SK-N-SH (cell line): ENCODE measurements around the gene PLCB3. TPM values are rescaled to one million over a fixed set of nuclear protein-coding genes. Genes with fewer than 3 reads are reported as not detected.
A peak's percentile ranks its signal among the peaks of the same experiment; 100 is the strongest.

ENCODE experiments used
- CTCF ChIA-PET: fragments of 300-600, 350-600 bp; formaldehyde crosslinking; extraction: SDS; loops from one replicate; lab custom pipeline; 2021; lab: Yijun Ruan, JAX
- POLR2A ChIA-PET: fragments of 350-600 bp; sonication (Branson Sonifier 250); formaldehyde crosslinking; extraction: SDS; loops from one replicate; lab custom pipeline; 2020; ENCODE audit warnings: antibody characterized with exemption, inconsistent platforms; lab: Yijun Ruan, JAX
- DNase-seq: peaks from one replicate; pipeline ENCODE4 v3.0.0; 2012
- H2AFZ ChIP-seq: fragments of 200-600 bp; sonication (generic); 2 replicates; pipeline ENCODE4 v1.8.1; 2016; ENCODE audit warnings: antibody characterized with exemption, mild to moderate bottlenecking, low read depth
- H3F3A ChIP-seq: fragments of 200-600 bp; sonication (generic); replicated peaks from 2 replicates; pipeline ENCODE3; 2016; ENCODE audit warnings: antibody characterized with exemption, mild to moderate bottlenecking; ENCODE audit not compliant: insufficient read depth
- H3K27ac ChIP-seq, 2 experiments: fragments of 200-500 bp in 1 of 2; fragments of 200-600 bp in 1 of 2; sonication (Bioruptor generic) in 1 of 2; sonication (generic), shearing (Covaris generic) in 1 of 2; 2 replicates each; pipeline versions ENCODE4 v1.5.1 to v1.6.1; 2014 to 2016; ENCODE audit warnings: low read depth in 2 of 2, inconsistent platforms in 1 of 2, low read length in 1 of 2, mild to moderate bottlenecking in 1 of 2, mixed read lengths in 1 of 2
- H3K27me3 ChIP-seq: fragments of 200-600 bp; sonication (generic), shearing (Covaris generic); 2 replicates; pipeline ENCODE4 v1.6.1; 2016; ENCODE audit warnings: mixed run types; ENCODE audit not compliant: insufficient read depth
- H3K36me3 ChIP-seq, 2 experiments: fragments of 200-500 bp in 1 of 2; fragments of 200-600 bp in 1 of 2; sonication (Bioruptor generic) in 1 of 2; sonication (generic) in 1 of 2; replicated peaks in 1 of 2; 2 replicates each; pipeline versions ENCODE3 to v1.5.1; 2014 to 2016; ENCODE audit warnings: low read length in 1 of 2, mild to moderate bottlenecking in 1 of 2; ENCODE audit not compliant: insufficient read depth in 2 of 2, control insufficient read depth in 1 of 2
- H3K4me1 ChIP-seq, 2 experiments: fragments of 200-500 bp in 1 of 2; fragments of 200-600 bp in 1 of 2; sonication (Bioruptor generic) in 1 of 2; sonication (generic), shearing (Covaris generic) in 1 of 2; 2 replicates each; pipeline versions ENCODE4 v1.5.1 to v1.6.1; 2014 to 2016; ENCODE audit warnings: low read depth in 1 of 2, low read length in 1 of 2, mixed run types in 1 of 2; ENCODE audit not compliant: insufficient read depth in 2 of 2, control insufficient read depth in 1 of 2
- H3K4me2 ChIP-seq: fragments of 200-600 bp; sonication (generic), shearing (Covaris generic); 2 replicates; pipeline ENCODE4 v1.6.1; 2017; ENCODE audit warnings: mixed run types
- H3K4me3 ChIP-seq, 2 experiments: fragments of 200-500 bp in 1 of 2; fragments of 200-600 bp in 1 of 2; sonication (Bioruptor generic) in 1 of 2; sonication (generic), shearing (Covaris generic) in 1 of 2; 2 replicates each; pipeline versions ENCODE4 v1.5.1 to v1.8.1; 2014 to 2016; ENCODE audit warnings: low read depth in 2 of 2, inconsistent platforms in 1 of 2, low read length in 1 of 2, mild to moderate bottlenecking in 1 of 2, mixed read lengths in 1 of 2, moderate library complexity in 1 of 2
- H3K79me2 ChIP-seq: fragments of 200-600 bp; sonication (generic); 2 replicates; pipeline ENCODE4 v1.8.1; 2017; ENCODE audit warnings: mild to moderate bottlenecking; ENCODE audit not compliant: insufficient read depth
- H3K9ac ChIP-seq: fragments of 200-600 bp; sonication (generic); 2 replicates; pipeline ENCODE4 v1.6.1; 2017; ENCODE audit warnings: mixed run types
- H3K9me2 ChIP-seq: fragments of 200-600 bp; sonication (generic); 2 replicates; pipeline ENCODE4 v1.6.1; 2017; ENCODE audit warnings: mixed run types
- H3K9me3 ChIP-seq: fragments of 200-600 bp; sonication (generic); 2 replicates; pipeline ENCODE4 v1.6.1; 2017; ENCODE audit warnings: mixed run types, mild to moderate bottlenecking, moderate library complexity
- H4K20me1 ChIP-seq: fragments of 200-600 bp; sonication (generic); 2 replicates; pipeline ENCODE4 v1.6.1; 2017; ENCODE audit warnings: mild to moderate bottlenecking, mixed run types; ENCODE audit not compliant: insufficient read depth
- CHD2 ChIP-seq: fragments of 150-350 bp; IDR thresholded peaks from 2 replicates; pipeline ENCODE4 v1.6.1; 2018; ENCODE audit warnings: low read length; ENCODE audit not compliant: partially characterized antibody
- CTCF ChIP-seq: fragments of 200-600 bp; sonication (generic); IDR thresholded peaks from 2 replicates; pipeline ENCODE4 v1.6.1; 2017; ENCODE audit warnings: antibody characterized with exemption, mild to moderate bottlenecking, moderate library complexity
- FOXJ3 ChIP-seq: sonication (generic); formaldehyde crosslinking; IDR thresholded peaks from 2 replicates; pipeline ENCODE4 v1.5.1; 2020; ENCODE audit warnings: mild to moderate bottlenecking, missing genetic modification reagents
- FOXM1 ChIP-seq: IDR thresholded peaks from 2 replicates; pipeline ENCODE4 v1.4.0; 2012; ENCODE audit warnings: low read depth, mild to moderate bottlenecking
- GABPA ChIP-seq: IDR thresholded peaks from 2 replicates; pipeline ENCODE4 v1.4.0; 2012; ENCODE audit warnings: low read depth, mild to moderate bottlenecking
- JUND ChIP-seq: IDR thresholded peaks from 2 replicates; pipeline ENCODE4 v1.4.0; 2012
- MAX ChIP-seq: IDR thresholded peaks from 2 replicates; pipeline ENCODE4 v1.4.0; 2012; ENCODE audit warnings: low read depth
- MXI1 ChIP-seq: IDR thresholded peaks from 2 replicates; pipeline ENCODE4 v1.6.1; 2012; ENCODE audit warnings: mild to moderate bottlenecking, low read depth, low read length, improper control_type of control experiment
- NFIC ChIP-seq: IDR thresholded peaks from 2 replicates; pipeline ENCODE4 v1.4.0; 2012; ENCODE audit warnings: borderline replicate concordance
- NRF1 ChIP-seq: IDR thresholded peaks from 2 replicates; pipeline ENCODE4 v1.6.1; 2012; ENCODE audit warnings: low read depth, mild to moderate bottlenecking, low read length
- POLR2AphosphoS5 ChIP-seq: IDR thresholded peaks from 2 replicates; pipeline ENCODE4 v1.6.1; 2012; ENCODE audit warnings: low read depth, low read length
- RAD21 ChIP-seq: IDR thresholded peaks from 2 replicates; pipeline ENCODE4 v1.6.1; 2012; ENCODE audit warnings: mild to moderate bottlenecking, low read length
- RCOR1 ChIP-seq: fragments of 150-350 bp; IDR thresholded peaks from 2 replicates; pipeline ENCODE4 v1.6.1; 2017; ENCODE audit warnings: antibody characterized with exemption, low read length
- REST ChIP-seq: IDR thresholded peaks from 2 replicates; pipeline ENCODE4 v1.6.1; 2012; ENCODE audit warnings: mild to moderate bottlenecking, low read depth, low read length, moderate library complexity
- RXRA ChIP-seq: IDR thresholded peaks from 2 replicates; pipeline ENCODE4 v1.4.0; 2012; ENCODE audit warnings: low read depth, mild to moderate bottlenecking, borderline replicate concordance
- SIN3A ChIP-seq: IDR thresholded peaks from 2 replicates; pipeline ENCODE4 v1.6.1; 2012; ENCODE audit warnings: low read depth, mild to moderate bottlenecking, low read length, moderate library complexity, borderline replicate concordance
- SMC3 ChIP-seq: IDR thresholded peaks from 2 replicates; pipeline ENCODE4 v1.6.1; 2012; ENCODE audit warnings: low read depth, low read length, improper control_type of control experiment
- TAF1 ChIP-seq: IDR thresholded peaks from 2 replicates; pipeline ENCODE4 v1.6.1; 2012; ENCODE audit warnings: low read depth, mild to moderate bottlenecking, low read length, moderate library complexity, borderline replicate concordance
- TCF12 ChIP-seq: IDR thresholded peaks from 2 replicates; pipeline ENCODE4 v1.4.0; 2012
- WGBS: methylation state at CpG from one replicate; pipeline ENCODE4 v1.1.6; 2017; ENCODE audit warnings: low lambda C conversion rate; 5-methylcytosine and 5-hydroxymethylcytosine counted together
- polyA plus RNA-seq, 3 experiments: library from polyadenylated mRNA; depleted of rRNA; stranded (reverse); fragments of >200 nt; gene quantifications; 2 replicates each; pipeline ENCODE4 v1.2.3, GENCODE V29; 2012

The PLCB3 gene
- polyA plus RNA-seq, 1 of the 3 experiments (the other 2 are of a cell fraction) = 30.4 TPM

- TF ChIP-seq MAX (no peak), NRF1 (peak; percentile 95), TAF1 (0 out of 2 replicates have a peak, but pooled peaks have one; percentile 6), NFIC (no peak), MXI1 (peak; percentile 52; the same call in 1 of the 2 replicates), POLR2AphosphoS5 (peak; percentile 26; the same call in 1 of the 2 replicates), SMC3 (no peak), FOXJ3 (CRISPR knock-in tag) (no peak), SIN3A (peak; percentile 69), CHD2 (peak; percentile 30)
- peak; percentile 100 for DNase-seq
- WGBS = under 1% methylated on average over 25 of the region's 81 CpGs
Observed at GRCh38 chr11:64305075-64305690, 53.9 kb downstream of the PLCB3 start, which contains the start of gene ESRRA. TSS of gene ESRRA (plus strand) at chr11:64305524. CDS start at chr11:64307180, 1,656 bp downstream.

GRCh38 chr11:64305691-64306562 is 54.6 kb downstream of the PLCB3 start:
- peaks cover 34% of the 10 kb centered on the region; the same call in 1 of the 2 replicates for H3K79me2 ChIP-seq
- peak overlapping the region; percentile 84 for H2AFZ ChIP-seq
- H3K4me1 ChIP-seq = peaks cover 5 to 18% of the 10 kb centered on the region in 2 experiments; a peak in 2 of 4 replicates
- H4K20me1 ChIP-seq = no peaks in the 10 kb centered on the region
- peak overlapping the region in 1 of 2 experiments; percentile 62; a peak in 2 of 4 replicates for H3K27ac ChIP-seq
- CTCF ChIA-PET = interaction anchor here (1.0 to 6.7 kb wide), 8 partner anchors 8 to 50 kb away, joined by 3 to 196 read pairs (median 21); partner anchors contain the start of genes BAD, GPR137, KCNK4 and PRDX5
- H3K9me3 ChIP-seq = no peaks in the 10 kb centered on the region
- peak overlapping the region; percentile 99 for H3K4me2 ChIP-seq
- no peaks in the 10 kb centered on the region for H3K9me2 ChIP-seq
- H3F3A ChIP-seq = peaks cover 12% of the 10 kb centered on the region
- no peaks in the 10 kb centered on the region for H3K27me3 ChIP-seq
- peaks cover 0 to 2% of the 10 kb centered on the region in 2 experiments for H3K36me3 ChIP-seq
- peak overlapping the region; percentile 65 for H3K9ac ChIP-seq
- 10% methylated on average over 19 of the region's 71 CpGs for WGBS
- POLR2A ChIA-PET = interaction anchor here (1.0 to 5.8 kb wide), 5 partner anchors 10 to 61 kb away, joined by 3 to 54 read pairs (median 9); partner anchors contain the start of genes PRDX5 and TRMT112
- peak overlapping the region; percentile 65 to 78 for H3K4me3 ChIP-seq
- DNase-seq = peak; percentile 73
- no peak for TF ChIP-seq FOXM1
- TF ChIP-seq JUND = no peak
- TF ChIP-seq RCOR1 = no peak
- TF ChIP-seq NFIC = no peak
- TF ChIP-seq TCF12 = no peak
- TF ChIP-seq RXRA = no peak
- peak; percentile 38; the same call in 1 of the 2 replicates for TF ChIP-seq GABPA
- no peak for TF ChIP-seq REST
- 0 out of 2 replicates have a peak, but pooled peaks have one; percentile 9 for TF ChIP-seq RAD21
- peak; percentile 73; the same call in 1 of the 2 replicates for TF ChIP-seq SIN3A
- no peak for TF ChIP-seq TAF1
- peak; percentile 52 for TF ChIP-seq CTCF

More at GRCh38 chr11:64305075-64305690, 53.9 kb downstream of the PLCB3 start, which contains the start of gene ESRRA:
- Histone ChIP-seq H3K9ac (peak within 1 kb of the TSS; percentile 68), H3K36me3 (peaks cover 0 to 2% of the 10 kb centered on the region in 2 experiments), H3K27ac (peak within 1 kb of the TSS; percentile 83 to 96), H3K79me2 (peaks cover 30% of the 10 kb centered on the region; the same call in 1 of the 2 replicates), H3K4me2 (peak within 1 kb of the TSS; percentile 99), H3K4me1 (peaks cover 5 to 18% of the 10 kb centered on the region in 2 experiments; a peak in 2 of 4 replicates), H2AFZ (peak within 1 kb of the TSS; percentile 84), H3K9me3 (no peaks in the 10 kb centered on the region), H3F3A (peaks cover 12% of the 10 kb centered on the region), H3K27me3 (no peaks in the 10 kb centered on the region), H3K4me3 (peak within 1 kb of the TSS; percentile 67 to 82), H3K9me2 (no peaks in the 10 kb centered on the region), H4K20me1 (no peaks in the 10 kb centered on the region)
- CTCF ChIA-PET = interaction anchor here (0.6 to 6.7 kb wide), 25 partner anchors 9 to 804 kb away, joined by 3 to 196 read pairs (median 7); partner anchors contain the start of genes ATG2A, BAD, DNAJC4 and FERMT3
- POLR2A ChIA-PET = interaction anchor here (1.0 to 5.8 kb wide), 9 partner anchors 11 to 101 kb away, joined by 3 to 54 read pairs (median 4); partner anchors contain the start of genes BAD, FKBP2, GPR137 and PRDX5
